Psoas muscle (tissue), 8 donors: ENCODE data around the gene FAM120B. TPM values are rescaled to one million over a fixed set of nuclear protein-coding genes. Genes with fewer than 3 reads are reported as not detected.

Experiments used
- ATAC-seq, 4 donors: fragments of 200-7000 bp; cut with Tn5 transposase; one replicate each; pipeline ENCODE4 v1.9.1; 2020; ENCODE audit warnings: moderate library complexity in 3 of 4, mild to moderate bottlenecking in 2 of 4
- DNase-seq, 2 donors: peaks; one replicate each; pipeline ENCODE4 v3.0.0-alpha.2; 2020
- H3K27ac ChIP-seq: fragments of 200-600 bp; one replicate; pipeline ENCODE4 v1.8.0; 2022
- H3K27me3 ChIP-seq, 3 donors: fragments of 200-600 bp in 1 of 3; one replicate each; pipeline versions ENCODE4 v1.6.1 to v1.8.0; 2013 to 2022; ENCODE audit warnings: low read length in 2 of 3, mild to moderate bottlenecking in 2 of 3, moderate library complexity in 1 of 3; ENCODE audit not compliant: insufficient read depth in 3 of 3
- H3K36me3 ChIP-seq, 2 donors: fragments of 200-600 bp in 1 of 2; one replicate each; pipeline versions ENCODE4 v1.6.1 to v1.8.0; 2013 to 2022; ENCODE audit warnings: low read depth in 1 of 2, mild to moderate bottlenecking in 1 of 2, moderate library complexity in 1 of 2; ENCODE audit not compliant: insufficient read depth in 1 of 2
- H3K4me1 ChIP-seq: fragments of 200-600 bp; one replicate; pipeline ENCODE4 v1.8.0; 2022
- H3K4me3 ChIP-seq: fragments of 200-600 bp; one replicate; pipeline ENCODE4 v1.8.0; 2022; ENCODE audit warnings: mild to moderate bottlenecking
- H3K9me3 ChIP-seq: fragments of 200-600 bp; one replicate; pipeline ENCODE4 v1.8.0; 2022
- WGBS, 3 donors: extraction: QIAGEN DNeasy Blood & Tissue Kit; methylation state at CpG; one replicate each; pipeline versions ENCODE4 v1.1.6 to v1.1.7; 2013; 5-methylcytosine and 5-hydroxymethylcytosine counted together
- intact Hi-C, 2 donors: fragments of 100-400 bp; cut with DNase I; formaldehyde crosslinking; loops; one replicate each; pipeline versions ENCODE4 v1.11.0 to v1.14.2; 2022
- polyA plus RNA-seq, 3 donors: library from polyadenylated mRNA; stranded (reverse); fragments of 200-250 nt; gene quantifications; one replicate each; pipeline ENCODE4 v1.2.3, GENCODE V29; 2013
- total RNA-seq, 4 donors: library from RNA; stranded (reverse); fragmentation: NEBNext Ultra II Directional in 2 of 4; extraction: Animal tissue kit (Norgen Biotek cat#: 25700) in 2 of 4; gene quantifications; one replicate each; pipeline versions ENCODE4 v1.2.1 to v1.2.4, GENCODE V29; 2021 to 2023
- TF ChIP-seq, protein P1 (sequence below): fragments of 200-600 bp; IDR thresholded peaks from one replicate; pipeline ENCODE4 v1.8.0; 2022; ENCODE audit warnings: antibody characterized with exemption
- donor health status: healthy with polysubstance abuse.
- donor health status: DM: no; HTN: no; CAD: no; lungs with moderate emphysema.
- donor health status: Bipolar disorder and iron deficiency.
- donor health status: healthy.
- donor health status: DM: yes; HTN: yes; CAD: no.
- donor health status: DM: no; HTN: no; CAD: no.
- donor health status: DM: no; HTN: no; CAD: no.
- donor health status: DM: yes; HTN: yes; CAD: no.

Gene FAM120B
- total and polyA plus RNA-seq, 7 donors = 9.2 to 24.2 (median 19.4) TPM

DNA sequence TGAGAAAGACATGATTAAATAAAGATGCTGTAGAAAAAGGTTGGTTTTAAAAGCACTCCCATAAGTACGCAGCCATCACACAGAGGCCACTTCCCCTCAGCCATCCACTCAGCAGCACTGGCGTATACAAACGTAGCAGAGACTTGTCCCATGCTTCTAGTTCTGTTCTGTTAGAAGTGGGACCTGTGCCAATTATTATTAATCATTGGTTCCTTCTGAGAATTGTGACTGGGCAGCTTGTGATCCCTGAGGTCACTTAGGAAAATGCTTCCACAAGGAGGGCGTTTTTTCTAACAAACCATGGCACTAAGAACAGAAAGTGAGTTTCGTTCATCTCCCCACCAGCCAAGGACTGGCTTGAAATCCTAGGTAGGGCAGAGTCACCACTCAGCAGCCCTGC, 53.9 kb downstream of the FAM120B start:
- Histone ChIP-seq H3K27ac (no peak overlapping the region), H3K27me3 (no peaks in the 10 kb centered on the region), H3K4me1 (peaks cover 7% of the 10 kb centered on the region), H3K9me3 (no peaks in the 10 kb centered on the region), H3K36me3 (peaks cover 0 to 56% of the 10 kb centered on the region in 2 donors), H3K4me3 (no peak overlapping the region)
- DNase-seq = no peak
- WGBS, 3 donors = 75 to 79% (median 78%) methylated on average over 5 of the region's 5 CpGs
- intact Hi-C loops = no loop called here
- ATAC-seq = peak in 1 of 4 donors; percentile 54
- TF ChIP-seq, protein P1, sequence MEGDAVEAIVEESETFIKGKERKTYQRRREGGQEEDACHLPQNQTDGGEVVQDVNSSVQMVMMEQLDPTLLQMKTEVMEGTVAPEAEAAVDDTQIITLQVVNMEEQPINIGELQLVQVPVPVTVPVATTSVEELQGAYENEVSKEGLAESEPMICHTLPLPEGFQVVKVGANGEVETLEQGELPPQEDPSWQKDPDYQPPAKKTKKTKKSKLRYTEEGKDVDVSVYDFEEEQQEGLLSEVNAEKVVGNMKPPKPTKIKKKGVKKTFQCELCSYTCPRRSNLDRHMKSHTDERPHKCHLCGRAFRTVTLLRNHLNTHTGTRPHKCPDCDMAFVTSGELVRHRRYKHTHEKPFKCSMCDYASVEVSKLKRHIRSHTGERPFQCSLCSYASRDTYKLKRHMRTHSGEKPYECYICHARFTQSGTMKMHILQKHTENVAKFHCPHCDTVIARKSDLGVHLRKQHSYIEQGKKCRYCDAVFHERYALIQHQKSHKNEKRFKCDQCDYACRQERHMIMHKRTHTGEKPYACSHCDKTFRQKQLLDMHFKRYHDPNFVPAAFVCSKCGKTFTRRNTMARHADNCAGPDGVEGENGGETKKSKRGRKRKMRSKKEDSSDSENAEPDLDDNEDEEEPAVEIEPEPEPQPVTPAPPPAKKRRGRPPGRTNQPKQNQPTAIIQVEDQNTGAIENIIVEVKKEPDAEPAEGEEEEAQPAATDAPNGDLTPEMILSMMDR = no peak

DNA sequence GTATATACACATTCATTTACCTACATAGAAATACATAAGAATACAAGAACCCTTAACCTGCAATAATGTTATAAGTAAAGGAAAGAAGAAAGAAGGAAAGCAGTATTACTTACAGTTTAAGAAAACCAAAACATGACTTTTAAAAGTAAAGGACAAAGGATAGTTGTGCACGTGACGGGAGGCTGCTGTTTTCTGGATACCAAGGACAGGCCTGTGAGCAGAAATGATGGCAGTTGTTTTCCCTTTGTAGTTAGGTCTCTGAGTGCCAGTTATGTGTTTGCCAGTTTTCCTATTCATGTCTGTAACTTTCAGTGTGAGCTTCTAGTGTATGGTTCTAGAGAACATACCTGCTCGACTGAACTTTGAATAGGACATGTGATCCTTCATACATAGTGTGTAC, 54.8 kb downstream of the FAM120B start:
- no peaks in the 10 kb centered on the region for H3K27me3 ChIP-seq
- H3K4me3 ChIP-seq = no peak overlapping the region
- H3K4me1 ChIP-seq = peaks cover 7% of the 10 kb centered on the region
- WGBS, 3 donors = 80 to 92% (median 90%) methylated on average over 3 of the region's 3 CpGs
- ATAC-seq = no peak
- H3K36me3 ChIP-seq = peaks cover 0 to 52% of the 10 kb centered on the region in 2 donors
- H3K9me3 ChIP-seq = no peaks in the 10 kb centered on the region
- intact Hi-C loops = no loop called here
- H3K27ac ChIP-seq = no peak overlapping the region
- DNase-seq = no peak
- TF ChIP-seq, protein P1 = no peak

DNA sequence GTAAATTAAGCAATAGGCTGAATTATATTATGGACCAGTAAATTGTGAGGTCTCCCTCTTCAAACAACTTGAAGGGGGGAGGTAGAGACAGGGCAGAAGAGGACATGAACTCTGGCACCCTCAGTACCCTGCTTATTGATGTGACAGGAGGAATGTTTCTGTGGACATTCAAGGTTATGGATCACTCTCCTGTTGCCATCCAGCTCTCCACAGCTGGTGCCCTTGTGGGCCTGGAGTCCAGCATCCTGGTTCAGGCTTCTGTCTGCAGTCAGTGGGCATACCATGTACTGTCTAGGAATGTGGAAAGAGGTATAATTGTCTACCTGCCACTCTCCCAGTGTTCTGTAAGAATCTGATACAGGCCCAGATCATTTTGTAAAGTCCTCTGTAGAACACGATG, 55.6 kb downstream of the FAM120B start:
- Histone ChIP-seq H3K36me3 (peaks cover 0 to 52% of the 10 kb centered on the region in 2 donors), H3K9me3 (no peaks in the 10 kb centered on the region), H3K4me3 (no peak overlapping the region), H3K4me1 (peaks cover 7% of the 10 kb centered on the region), H3K27ac (no peak overlapping the region), H3K27me3 (no peaks in the 10 kb centered on the region)
- DNase-seq = no peak
- intact Hi-C loops = no loop called here
- TF ChIP-seq, protein P1 = no peak
- 92 to 100% (median 100%) methylated on average over 1 of the region's 1 CpG for WGBS, 3 donors
- ATAC-seq = no peak

DNA sequence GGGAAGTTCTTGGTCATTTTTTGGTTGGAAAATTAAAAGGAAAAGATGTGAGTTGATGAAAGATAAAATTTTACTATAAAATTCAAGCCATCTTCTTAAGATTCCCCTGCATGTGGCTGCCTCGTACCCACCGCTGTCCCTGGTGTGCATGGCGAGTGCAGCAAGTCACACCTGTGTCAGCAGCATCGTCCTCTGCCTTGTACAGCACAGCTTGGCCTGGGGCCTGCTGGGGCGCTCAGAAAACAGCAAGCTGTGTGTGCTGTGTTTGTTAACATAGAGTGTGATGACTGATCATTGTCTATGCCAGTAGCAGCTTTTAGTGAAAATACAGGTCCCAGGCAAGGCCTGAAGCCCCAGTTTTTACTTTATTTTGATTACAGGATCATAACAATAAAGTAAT, 56.7 kb downstream of the FAM120B start:
- Histone ChIP-seq H3K27ac (no peak overlapping the region), H3K9me3 (no peaks in the 10 kb centered on the region), H3K4me1 (peaks cover 11% of the 10 kb centered on the region), H3K36me3 (peaks cover 0 to 44% of the 10 kb centered on the region in 2 donors), H3K4me3 (no peak overlapping the region), H3K27me3 (no peaks in the 10 kb centered on the region)
- WGBS, 3 donors = 91 to 96% (median 94%) methylated on average over 5 of the region's 5 CpGs
- ATAC-seq (no peak), DNase-seq (no peak)
- intact Hi-C loops = no loop called here
- TF ChIP-seq, protein P1 = no peak

DNA sequence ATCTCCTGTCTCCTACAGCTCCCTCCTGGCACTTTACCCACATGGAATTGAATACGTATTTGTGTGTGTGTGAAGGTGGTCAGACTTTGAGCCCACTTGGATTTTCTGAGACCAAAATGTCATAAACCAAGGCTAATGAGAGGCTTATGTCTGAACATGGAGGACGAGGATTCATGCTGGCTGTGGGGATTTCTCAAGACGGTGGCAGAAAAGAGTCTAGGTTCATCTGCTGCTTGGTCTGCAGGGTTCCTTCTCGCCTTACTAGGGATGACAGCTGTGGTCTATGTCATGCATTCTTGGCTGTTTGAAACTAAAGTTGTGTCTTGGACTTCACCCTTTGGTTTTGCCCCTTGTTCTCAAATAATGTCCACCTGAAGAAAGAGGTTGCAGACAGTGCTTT, 58.6 kb downstream of the FAM120B start:
- peaks cover 9% of the 10 kb centered on the region for H3K4me1 ChIP-seq
- no peaks in the 10 kb centered on the region for H3K27me3 ChIP-seq
- no peak for DNase-seq
- TF ChIP-seq, protein P1 = no peak
- WGBS, 3 donors = 67 to 85% (median 67%) methylated on average over 4 of the region's 4 CpGs
- H3K36me3 ChIP-seq = peaks cover 0 to 31% of the 10 kb centered on the region in 2 donors
- no peak overlapping the region for H3K4me3 ChIP-seq
- intact Hi-C loops = loop anchor here in 1 of 2 donors (5.0 kb wide), 1 partner anchor 48 kb away; no protein-coding TSS in a partner anchor
- ATAC-seq = no peak
- H3K9me3 ChIP-seq = no peaks in the 10 kb centered on the region
- H3K27ac ChIP-seq = no peak overlapping the region
